HG03571 (cell line): ENCODE data around the gene MLYCD.
A peak's percentile ranks its signal among the peaks of the same experiment; 100 is the strongest.

Source experiments
- ATAC-seq: cut with Tn5 transposase; IDR thresholded peaks from one replicate; pipeline ENCODE4 v1.9.1; 2021; ENCODE audit not compliant: unreplicated experiment

Gene MLYCD

GRCh38 chr16:83898463-83899271 is at the start of gene MLYCD:
TSS of gene MLYCD (plus strand) at chr16:83899115. CDS start at chr16:83899145, 30 bp downstream.
- peak; percentile 90 for ATAC-seq

- ATAC-seq: no peak
Observed at GRCh38 chr16:83849421-83849820, 49.5 kb upstream of the MLYCD start.

GRCh38 chr16:83850947-83851346 is 48.0 kb upstream of the MLYCD start:
- no peak for ATAC-seq

- ATAC-seq: no peak
Observed at GRCh38 chr16:83851473-83851872, 47.4 kb upstream of the MLYCD start.

GRCh38 chr16:83852774-83853173 is 46.1 kb upstream of the MLYCD start:
- no peak for ATAC-seq

- ATAC-seq: no peak
Observed at GRCh38 chr16:83853834-83854233, 45.1 kb upstream of the MLYCD start.

GRCh38 chr16:83854420-83854819 is 44.5 kb upstream of the MLYCD start:
- ATAC-seq: no peak

- ATAC-seq: no peak
Observed at GRCh38 chr16:83856792-83857191, 42.1 kb upstream of the MLYCD start.

- ATAC-seq: no peak
Observed at GRCh38 chr16:83859265-83859664, 39.6 kb upstream of the MLYCD start.

- no peak for ATAC-seq
Observed at GRCh38 chr16:83862661-83863060, 36.3 kb upstream of the MLYCD start.

GRCh38 chr16:83863682-83864081 is 35.2 kb upstream of the MLYCD start:
- no peak for ATAC-seq

GRCh38 chr16:83870830-83871229 is 28.1 kb upstream of the MLYCD start:
- ATAC-seq: no peak

GRCh38 chr16:83878838-83879237 is 20.1 kb upstream of the MLYCD start:
- no peak for ATAC-seq

GRCh38 chr16:83882163-83882885 is 16.6 kb upstream of the MLYCD start:
- ATAC-seq: no peak

GRCh38 chr16:83886199-83886971 is 12.5 kb upstream of the MLYCD start:
- no peak for ATAC-seq

- no peak for ATAC-seq
Observed at GRCh38 chr16:83887080-83887479, 11.8 kb upstream of the MLYCD start.

- ATAC-seq: no peak
Observed at GRCh38 chr16:83887564-83887963, 11.4 kb upstream of the MLYCD start.

- no peak for ATAC-seq
Observed at GRCh38 chr16:83888672-83889044, 10.3 kb upstream of the MLYCD start.

GRCh38 chr16:83890359-83890758 is 8.6 kb upstream of the MLYCD start:
- ATAC-seq: no peak

GRCh38 chr16:83891742-83892141 is 7.2 kb upstream of the MLYCD start:
- ATAC-seq: no peak

GRCh38 chr16:83895243-83895642 is 3.7 kb upstream of the MLYCD start:
- ATAC-seq: no peak

- ATAC-seq: no peak
Observed at GRCh38 chr16:83895942-83896341, 3.0 kb upstream of the MLYCD start.
